LHCN-M2 (cell line): ENCODE data around the gene RERE. TPM values are rescaled to one million over a fixed set of nuclear protein-coding genes. Genes with fewer than 3 reads are reported as not detected.

Source experiments
- DNase-seq: peaks from one replicate; pipeline ENCODE4 v3.0.0-alpha.2; 2012; ENCODE audit warnings: low read depth
- total RNA-seq: library from RNA; depleted of rRNA; stranded (reverse); fragments of >200 nt; gene quantifications from 2 replicates; pipeline ENCODE4 v1.2.3, GENCODE V29; 2014

The RERE gene
- total RNA-seq, 1 experiment from 2014 or later: 9.8 TPM

- no peak for DNase-seq
Measured at GRCh38 chr1:8551057-8551456, 266.4 kb downstream of the RERE start.

- no peak for DNase-seq
Measured at GRCh38 chr1:8547791-8548190, 269.6 kb downstream of the RERE start.

GRCh38 chr1:8545078-8545477, 272.4 kb downstream of the RERE start:
- DNase-seq: no peak

- DNase-seq: no peak
Measured at GRCh38 chr1:8544644-8545043, 272.8 kb downstream of the RERE start.

GRCh38 chr1:8543965-8544364, 273.5 kb downstream of the RERE start:
- DNase-seq: no peak

GRCh38 chr1:8541961-8542521, 275.4 kb downstream of the RERE start:
- DNase-seq: no peak

GRCh38 chr1:8540971-8541370, 276.5 kb downstream of the RERE start:
- peak; percentile 27 for DNase-seq

- peak; percentile 84 for DNase-seq
Measured at GRCh38 chr1:8540261-8540941, 277.0 kb downstream of the RERE start.

GRCh38 chr1:8539683-8540082, 277.8 kb downstream of the RERE start:
- no peak for DNase-seq

GRCh38 chr1:8538502-8538901, 278.9 kb downstream of the RERE start:
- DNase-seq: no peak

GRCh38 chr1:8537991-8538390, 279.4 kb downstream of the RERE start:
- no peak for DNase-seq

GRCh38 chr1:8536515-8536914, 280.9 kb downstream of the RERE start:
- DNase-seq: no peak

GRCh38 chr1:8533907-8534306, 283.5 kb downstream of the RERE start:
- DNase-seq: no peak

- DNase-seq: no peak
Measured at GRCh38 chr1:8533124-8533523, 284.3 kb downstream of the RERE start.

GRCh38 chr1:8529901-8530300, 287.5 kb downstream of the RERE start:
- no peak for DNase-seq

- DNase-seq: no peak
Measured at GRCh38 chr1:8527941-8528340, 289.5 kb downstream of the RERE start.

- peak; percentile 96 for DNase-seq
Measured at GRCh38 chr1:8525558-8526275, 291.7 kb downstream of the RERE start.

GRCh38 chr1:8525216-8525557, 292.3 kb downstream of the RERE start:
- peak; percentile 54 for DNase-seq

- no peak for DNase-seq
Measured at GRCh38 chr1:8524627-8525157, 292.7 kb downstream of the RERE start.

GRCh38 chr1:8523666-8524206, 293.7 kb downstream of the RERE start:
- DNase-seq: no peak

GRCh38 chr1:8520483-8520966, 296.9 kb downstream of the RERE start:
- DNase-seq: peak; percentile 61

- no peak for DNase-seq
Measured at GRCh38 chr1:8519167-8519566, 298.3 kb downstream of the RERE start.

- DNase-seq: no peak
Measured at GRCh38 chr1:8518490-8518801, 299.0 kb downstream of the RERE start.
